Measurements from ENCODE around the gene TMEM51. TPM values are rescaled to one million over a fixed set of nuclear protein-coding genes. Genes with fewer than 3 reads are reported as not detected.

Gene TMEM51
- total RNA-seq, 2 donors from 2014 or later, result 12.1 TPM

- Mint-ChIP-seq H3K36me3 (ENCODE audit: low read depth) (peaks cover 3% of the 10 kb centered on the region), H3K27me3 (ENCODE audit: insufficient read depth) (peaks cover 6% of the 10 kb centered on the region), H3K9me3 (no peaks in the 10 kb centered on the region), H3K27ac (no peak overlapping the region), H3K4me3 (no peak overlapping the region), H3K4me1 (peaks cover 37% of the 10 kb centered on the region)
- Histone ChIP-seq H3K9me3 (ENCODE audit: control insufficient read depth, low read length) (no peaks in the 10 kb centered on the region), H3K36me3 (ENCODE audit: control insufficient read depth, insufficient read depth, low read length) (no peaks in the 10 kb centered on the region), H3K9ac (ENCODE audit: extremely low read depth, low read length, poor library complexity, severe bottlenecking) (no peak overlapping the region), H3K27me3 (ENCODE audit: control insufficient read depth, insufficient read depth, low read length, poor library complexity, severe bottlenecking) (peaks cover 5% of the 10 kb centered on the region), H3K4me1 (ENCODE audit: control insufficient read depth, insufficient read depth, low read length) (peaks cover 9% of the 10 kb centered on the region), H3K27ac (ENCODE audit: low read depth, low read length) (no peak overlapping the region), H3K4me3 (ENCODE audit: low read length) (no peak overlapping the region)
- TF ChIP-seq, protein P1, sequence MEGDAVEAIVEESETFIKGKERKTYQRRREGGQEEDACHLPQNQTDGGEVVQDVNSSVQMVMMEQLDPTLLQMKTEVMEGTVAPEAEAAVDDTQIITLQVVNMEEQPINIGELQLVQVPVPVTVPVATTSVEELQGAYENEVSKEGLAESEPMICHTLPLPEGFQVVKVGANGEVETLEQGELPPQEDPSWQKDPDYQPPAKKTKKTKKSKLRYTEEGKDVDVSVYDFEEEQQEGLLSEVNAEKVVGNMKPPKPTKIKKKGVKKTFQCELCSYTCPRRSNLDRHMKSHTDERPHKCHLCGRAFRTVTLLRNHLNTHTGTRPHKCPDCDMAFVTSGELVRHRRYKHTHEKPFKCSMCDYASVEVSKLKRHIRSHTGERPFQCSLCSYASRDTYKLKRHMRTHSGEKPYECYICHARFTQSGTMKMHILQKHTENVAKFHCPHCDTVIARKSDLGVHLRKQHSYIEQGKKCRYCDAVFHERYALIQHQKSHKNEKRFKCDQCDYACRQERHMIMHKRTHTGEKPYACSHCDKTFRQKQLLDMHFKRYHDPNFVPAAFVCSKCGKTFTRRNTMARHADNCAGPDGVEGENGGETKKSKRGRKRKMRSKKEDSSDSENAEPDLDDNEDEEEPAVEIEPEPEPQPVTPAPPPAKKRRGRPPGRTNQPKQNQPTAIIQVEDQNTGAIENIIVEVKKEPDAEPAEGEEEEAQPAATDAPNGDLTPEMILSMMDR (conservative IDR thresholded peaks at IDR 0.05), result no peak
- WGBS, 2 experiments (ENCODE audit: insufficient coverage in 1 of 2, insufficient read length in 1 of 2), result 92 to 93% methylated on average over 10 to 13 of the region's 13 CpGs
- no peak for DNase-seq
These were observed 5.1 kb downstream of the TMEM51 start for GRCh38 chr1:15158506-15159165.

- H3K27me3 ChIP-seq (ENCODE audit: control insufficient read depth, insufficient read depth, low read length, poor library complexity, severe bottlenecking), result peaks cover 4% of the 10 kb centered on the region
- H3K36me3 ChIP-seq (ENCODE audit: control insufficient read depth, insufficient read depth, low read length), result no peaks in the 10 kb centered on the region
- H3K4me1 ChIP-seq (ENCODE audit: control insufficient read depth, insufficient read depth, low read length), result peaks cover 9% of the 10 kb centered on the region
- no peak overlapping the region for H3K27ac ChIP-seq (ENCODE audit: low read depth, low read length)
- peaks cover 37% of the 10 kb centered on the region for H3K4me1 Mint-ChIP-seq
- peaks cover 3% of the 10 kb centered on the region for H3K36me3 Mint-ChIP-seq (ENCODE audit: low read depth)
- H3K4me3 ChIP-seq (ENCODE audit: low read length), result no peak overlapping the region
- peaks cover 5% of the 10 kb centered on the region for H3K27me3 Mint-ChIP-seq (ENCODE audit: insufficient read depth)
- 79 to 87% methylated on average over 7 of the region's 7 CpGs for WGBS, 2 experiments (ENCODE audit: insufficient coverage in 1 of 2, insufficient read length in 1 of 2)
- no peaks in the 10 kb centered on the region for H3K9me3 ChIP-seq (ENCODE audit: control insufficient read depth, low read length)
- H3K9me3 Mint-ChIP-seq, result no peaks in the 10 kb centered on the region
- no peak for DNase-seq
- H3K27ac Mint-ChIP-seq, result no peak overlapping the region
- no peak overlapping the region for H3K9ac ChIP-seq (ENCODE audit: extremely low read depth, low read length, poor library complexity, severe bottlenecking)
- H3K4me3 Mint-ChIP-seq, result no peak overlapping the region
- TF ChIP-seq, protein P1 (conservative IDR thresholded peaks at IDR 0.05), result no peak
These were observed 5.6 kb downstream of the TMEM51 start for GRCh38 chr1:15159166-15159555.

DNA sequence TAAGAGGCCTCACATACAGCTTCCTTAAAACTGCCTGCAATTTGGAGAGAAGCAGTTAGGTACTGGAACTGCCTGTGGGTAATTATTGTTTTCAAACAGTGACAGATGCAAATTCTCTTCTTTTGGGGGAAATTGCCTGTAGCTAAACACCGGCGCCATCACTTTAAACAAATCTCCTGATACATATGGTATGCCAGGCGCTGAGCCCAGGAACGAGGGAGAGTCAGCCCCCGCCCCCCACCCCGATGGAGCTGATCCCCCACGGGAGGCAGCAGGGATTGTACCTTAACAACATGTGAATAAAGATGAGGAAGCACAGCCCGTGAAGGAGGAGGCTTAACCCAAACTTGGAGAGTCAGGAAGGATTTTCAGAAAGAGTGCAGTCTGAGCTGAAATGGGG, 7.1 kb downstream of the TMEM51 start:
- Mint-ChIP-seq H3K36me3 (ENCODE audit: low read depth) (peaks cover under 1% of the 10 kb centered on the region), H3K4me3 (no peak overlapping the region), H3K27me3 (ENCODE audit: insufficient read depth) (no peaks in the 10 kb centered on the region), H3K4me1 (peaks cover 30% of the 10 kb centered on the region), H3K27ac (no peak overlapping the region), H3K9me3 (no peaks in the 10 kb centered on the region)
- H3K9ac ChIP-seq (ENCODE audit: extremely low read depth, low read length, poor library complexity, severe bottlenecking), result no peak overlapping the region
- no peaks in the 10 kb centered on the region for H3K9me3 ChIP-seq (ENCODE audit: control insufficient read depth, low read length)
- H3K27me3 ChIP-seq (ENCODE audit: control insufficient read depth, insufficient read depth, low read length, poor library complexity, severe bottlenecking), result no peaks in the 10 kb centered on the region
- no peaks in the 10 kb centered on the region for H3K36me3 ChIP-seq (ENCODE audit: control insufficient read depth, insufficient read depth, low read length)
- TF ChIP-seq, protein P1 (conservative IDR thresholded peaks at IDR 0.05), result no peak
- 73 to 79% methylated on average over 5 to 8 of the region's 8 CpGs for WGBS, 2 experiments (ENCODE audit: insufficient coverage in 1 of 2, insufficient read length in 1 of 2)
- no peak overlapping the region for H3K27ac ChIP-seq (ENCODE audit: low read depth, low read length)
- DNase-seq, result no peak
- H3K4me3 ChIP-seq (ENCODE audit: low read length), result no peak overlapping the region
- H3K4me1 ChIP-seq (ENCODE audit: control insufficient read depth, insufficient read depth, low read length), result peaks cover 9% of the 10 kb centered on the region
